C4-2B (cell line): Measurements from ENCODE around the gene CD58.
"Not testable (repeated sequence)": the region's sequence is repeated elsewhere in the genome, so short reads cannot be mapped to it uniquely, and the experiment has no call there.

Experiments
- H3K27ac ChIP-seq: fragments of 450-650 bp; 2 replicates; pipeline ENCODE4 v1.5.1; 2017
- ZFX ChIP-seq: fragments of 450-650 bp; IDR thresholded peaks from 2 replicates; pipeline ENCODE4 v1.6.1; 2017
- TF ChIP-seq, protein P1 (sequence below): fragments of 450-650 bp; conservative IDR thresholded peaks from 2 replicates; pipeline ENCODE4 v1.5.1; 2017; ENCODE audit warnings: mild to moderate bottlenecking

CD58 gene

DNA sequence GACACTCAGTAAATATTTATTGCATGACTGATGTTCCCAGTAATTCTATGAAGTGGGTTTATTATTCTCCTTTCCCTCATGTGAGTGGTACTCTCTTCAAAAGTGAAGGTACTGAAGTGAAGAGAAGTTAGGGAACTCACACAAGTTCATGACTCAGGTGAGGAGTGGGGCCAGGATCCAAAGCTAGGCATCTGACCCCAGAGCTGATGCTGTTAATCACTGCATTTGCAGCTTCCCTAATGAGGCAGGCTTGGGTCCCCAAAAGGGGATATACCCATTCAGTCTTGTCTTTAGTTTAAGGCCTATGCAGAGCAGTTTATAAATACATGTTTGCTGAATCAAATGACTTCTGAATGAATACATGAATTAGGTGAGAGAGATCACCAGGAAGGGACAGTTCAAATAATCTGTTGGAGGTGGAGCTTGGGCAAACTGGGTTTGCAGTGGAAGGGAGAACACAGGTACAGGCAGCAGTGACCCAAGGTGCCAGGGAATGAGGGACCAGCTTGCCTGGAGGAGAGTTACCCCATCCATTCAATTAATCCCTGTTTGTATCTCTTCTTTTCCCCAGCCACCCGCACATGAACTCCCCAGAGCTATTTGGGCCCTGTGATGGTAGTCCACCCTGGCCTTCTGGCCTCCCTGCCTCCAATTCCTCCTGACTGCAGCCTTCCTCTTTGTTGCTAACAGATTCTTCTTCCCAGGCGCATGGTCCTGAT is 2.0 kb downstream of the CD58 start:
- TF ChIP-seq, protein P1, sequence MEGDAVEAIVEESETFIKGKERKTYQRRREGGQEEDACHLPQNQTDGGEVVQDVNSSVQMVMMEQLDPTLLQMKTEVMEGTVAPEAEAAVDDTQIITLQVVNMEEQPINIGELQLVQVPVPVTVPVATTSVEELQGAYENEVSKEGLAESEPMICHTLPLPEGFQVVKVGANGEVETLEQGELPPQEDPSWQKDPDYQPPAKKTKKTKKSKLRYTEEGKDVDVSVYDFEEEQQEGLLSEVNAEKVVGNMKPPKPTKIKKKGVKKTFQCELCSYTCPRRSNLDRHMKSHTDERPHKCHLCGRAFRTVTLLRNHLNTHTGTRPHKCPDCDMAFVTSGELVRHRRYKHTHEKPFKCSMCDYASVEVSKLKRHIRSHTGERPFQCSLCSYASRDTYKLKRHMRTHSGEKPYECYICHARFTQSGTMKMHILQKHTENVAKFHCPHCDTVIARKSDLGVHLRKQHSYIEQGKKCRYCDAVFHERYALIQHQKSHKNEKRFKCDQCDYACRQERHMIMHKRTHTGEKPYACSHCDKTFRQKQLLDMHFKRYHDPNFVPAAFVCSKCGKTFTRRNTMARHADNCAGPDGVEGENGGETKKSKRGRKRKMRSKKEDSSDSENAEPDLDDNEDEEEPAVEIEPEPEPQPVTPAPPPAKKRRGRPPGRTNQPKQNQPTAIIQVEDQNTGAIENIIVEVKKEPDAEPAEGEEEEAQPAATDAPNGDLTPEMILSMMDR = no peak
- TF ChIP-seq ZFX = no peak
- H3K27ac ChIP-seq = no peak overlapping the region

DNA sequence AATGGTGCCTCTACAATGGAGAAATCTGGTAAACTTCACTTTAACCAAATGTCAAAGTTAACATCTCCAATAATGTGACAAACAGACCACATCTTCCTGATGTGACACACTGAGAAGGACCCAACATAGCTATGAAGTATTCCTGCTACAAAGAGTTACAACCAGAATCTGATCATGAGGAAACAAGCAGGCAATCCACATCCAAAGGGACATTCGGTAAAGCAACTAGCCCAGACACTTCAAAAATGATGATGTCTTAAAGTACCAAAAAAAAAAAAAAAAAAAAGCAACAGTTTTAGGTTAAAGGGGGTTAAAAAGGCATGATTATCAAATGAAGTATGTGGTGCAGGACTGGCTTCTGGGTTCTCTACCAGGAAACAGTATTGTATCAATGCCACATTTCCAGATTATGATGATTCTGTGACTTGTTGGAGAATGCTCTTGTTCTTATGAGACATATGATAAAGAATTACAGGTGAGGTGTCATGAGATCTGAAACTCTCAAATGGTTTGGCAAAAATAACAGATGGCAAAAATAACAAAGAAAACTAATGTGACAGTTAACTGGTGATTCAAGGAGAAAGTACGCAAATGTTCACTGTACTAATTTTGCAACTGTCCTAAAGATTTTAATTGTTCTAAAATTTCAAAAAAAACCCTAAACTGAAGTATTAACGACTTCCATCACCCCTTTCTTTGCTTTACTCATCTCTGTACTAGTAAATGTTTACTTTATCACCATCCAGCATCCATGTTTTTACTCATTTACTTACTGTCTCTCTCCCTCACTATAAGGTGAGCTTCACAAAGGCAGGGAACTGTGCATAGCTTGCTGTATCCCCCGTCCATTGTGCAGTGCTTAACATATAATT is 2.8 kb downstream of the CD58 start:
- no peak for TF ChIP-seq ZFX
- TF ChIP-seq, protein P1 = no peak
- no peak overlapping the region for H3K27ac ChIP-seq

DNA sequence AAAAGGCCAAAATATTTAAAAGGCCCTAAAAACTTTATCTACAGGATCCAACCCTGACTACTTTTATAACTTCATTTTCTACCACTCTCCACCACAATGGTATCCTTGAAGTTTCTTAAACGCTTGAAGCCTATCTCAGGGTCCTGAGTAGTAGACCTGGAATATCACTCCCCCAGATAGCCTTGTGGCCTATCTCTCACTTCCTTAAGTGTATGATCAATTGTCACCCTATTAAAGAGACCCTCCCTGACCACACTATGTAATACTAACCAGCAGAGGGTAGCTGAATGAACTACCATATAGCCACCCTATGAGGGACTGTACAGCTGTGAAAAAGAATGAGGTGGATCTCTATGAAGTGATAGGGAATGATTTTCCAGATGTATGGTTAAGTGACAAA is 5.6 kb downstream of the CD58 start:
- H3K27ac ChIP-seq = no peak overlapping the region
- no peak for TF ChIP-seq ZFX
- TF ChIP-seq, protein P1 = no peak

DNA sequence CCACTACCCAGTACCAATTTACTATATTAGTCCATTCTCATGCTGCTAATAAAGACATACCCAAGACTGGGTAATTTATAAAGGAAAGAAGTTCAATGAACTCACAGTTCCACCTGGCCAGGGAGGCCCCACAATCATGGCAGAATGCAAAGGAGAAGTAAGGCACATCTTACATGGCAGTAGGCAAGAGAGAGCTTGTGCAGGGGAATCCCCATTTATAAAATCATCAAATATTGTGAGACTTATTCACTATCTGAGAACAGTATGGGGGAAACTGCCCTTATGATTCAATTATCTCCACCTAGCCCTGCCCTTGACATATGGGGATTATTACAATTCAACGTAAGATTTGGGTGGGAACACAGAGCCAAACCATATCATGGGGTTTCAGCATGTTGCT is 6.4 kb downstream of the CD58 start:
- H3K27ac ChIP-seq = no peak overlapping the region
- TF ChIP-seq ZFX = no peak
- TF ChIP-seq, protein P1 = no peak

DNA sequence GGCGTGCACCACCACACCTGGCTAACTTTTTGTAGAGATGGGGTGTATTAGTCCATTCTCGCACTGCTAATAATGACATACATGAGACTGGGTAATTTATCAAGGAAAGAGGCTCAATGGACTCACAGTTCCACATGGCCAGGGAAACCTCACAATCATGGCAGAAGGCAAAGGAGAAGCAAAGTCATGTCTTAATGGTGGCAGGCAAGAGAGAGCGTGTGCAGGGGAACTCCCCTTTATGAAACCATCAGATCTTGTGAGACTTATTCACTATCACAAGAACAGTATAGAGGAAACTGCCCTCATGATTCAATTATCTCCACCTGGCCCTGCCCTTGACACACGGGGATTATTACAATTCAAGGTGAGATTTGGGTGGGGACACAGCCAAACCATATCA is 8.4 kb downstream of the CD58 start:
- H3K27ac ChIP-seq = not testable (repeated sequence)

DNA sequence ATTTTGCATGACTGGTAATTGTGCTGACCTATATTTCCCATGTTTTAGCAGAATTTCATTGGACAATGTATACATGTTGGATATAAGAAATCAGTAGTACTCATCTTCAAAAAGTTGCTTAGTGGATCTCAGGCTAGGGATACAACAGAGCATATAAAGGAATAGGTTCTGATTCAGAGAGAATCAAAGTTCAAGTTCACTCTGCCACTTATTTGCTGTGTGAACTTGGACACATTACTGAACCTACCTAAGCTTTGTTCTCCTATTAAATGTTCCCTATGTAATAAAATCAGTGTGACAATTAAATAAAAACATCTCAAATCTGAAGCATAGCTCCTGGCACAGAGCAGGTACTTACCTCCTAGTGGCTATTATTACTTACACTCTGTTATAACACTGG is 9.3 kb downstream of the CD58 start:
- no peak overlapping the region for H3K27ac ChIP-seq
- no peak for TF ChIP-seq ZFX
- TF ChIP-seq, protein P1 = no peak

DNA sequence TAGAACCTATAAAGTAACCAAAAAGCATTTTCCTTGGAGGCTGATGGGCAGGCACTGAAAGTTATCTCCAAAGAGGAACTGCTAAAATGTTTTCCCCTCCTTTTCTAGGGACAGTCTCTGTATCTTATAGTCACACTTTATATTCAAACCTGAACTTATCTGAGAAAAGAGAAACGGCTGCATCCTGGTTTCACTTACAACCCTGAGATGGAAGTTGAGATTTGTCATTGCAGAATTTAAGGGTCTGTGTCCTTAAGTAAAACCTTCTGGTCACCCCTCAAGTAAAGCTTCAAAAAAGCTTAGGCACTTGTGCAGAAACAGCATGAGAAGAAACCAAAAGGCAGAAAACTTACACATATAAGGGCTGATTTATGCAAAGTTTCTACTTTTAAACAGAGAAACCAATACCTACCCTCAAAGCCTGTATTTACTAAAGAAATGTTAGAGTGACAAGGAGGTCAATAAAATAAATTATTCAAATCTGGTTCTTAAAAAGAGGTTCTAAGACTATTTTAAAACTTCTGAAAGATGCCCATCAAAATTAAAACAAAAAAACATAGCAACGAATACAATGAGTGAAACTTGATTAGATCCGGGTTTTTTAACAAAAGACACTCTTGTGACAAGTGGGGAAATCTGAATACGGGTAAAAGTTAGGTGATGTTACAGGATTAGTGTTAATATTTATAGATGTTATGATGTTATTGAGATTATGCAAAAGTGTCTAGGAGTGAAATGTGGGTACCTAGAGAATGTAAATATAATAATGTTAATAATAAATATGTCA is 9.9 kb downstream of the CD58 start:
- H3K27ac ChIP-seq = no peak overlapping the region
- TF ChIP-seq, protein P1 = no peak
- no peak for TF ChIP-seq ZFX
